HepG2 (cell line): ENCODE results near the gene SMG5. TPM values are rescaled to one million over a fixed set of nuclear protein-coding genes. Genes with fewer than 3 reads are reported as not detected.

Source experiments
- ATRX ChIP-seq: sonication (generic); formaldehyde crosslinking; IDR thresholded peaks from 2 replicates; pipeline ENCODE4 v1.4.0; 2020; ENCODE audit warnings: missing genetic modification reagents, borderline replicate concordance
- CAMTA2 ChIP-seq: sonication (generic); formaldehyde crosslinking; IDR thresholded peaks from 2 replicates; pipeline ENCODE4 v1.4.0; 2020; ENCODE audit warnings: mild to moderate bottlenecking, missing genetic modification reagents, borderline replicate concordance
- DMAP1 ChIP-seq: IDR thresholded peaks from 2 replicates; pipeline ENCODE4 v1.6.1; 2016
- EEA1 ChIP-seq: sonication (generic); formaldehyde crosslinking; IDR thresholded peaks from 2 replicates; pipeline ENCODE4 v1.5.1; 2020; ENCODE audit warnings: mild to moderate bottlenecking, missing genetic modification reagents, borderline replicate concordance
- FOXO4 ChIP-seq: sonication (generic); formaldehyde crosslinking; conservative IDR thresholded peaks from 2 replicates; pipeline ENCODE4 v1.8.1; 2023; ENCODE audit warnings: missing genetic modification reagents
- KAT8 ChIP-seq: IDR thresholded peaks from 2 replicates; pipeline ENCODE4 v1.6.1; 2016; ENCODE audit warnings: missing genetic modification reagents, missing compliant biosample characterization
- MAF1 ChIP-seq: sonication (generic); formaldehyde crosslinking; IDR thresholded peaks from 2 replicates; pipeline ENCODE4 v1.5.0; 2020; ENCODE audit warnings: missing genetic modification reagents, borderline replicate concordance
- MIXL1 ChIP-seq: IDR thresholded peaks from 2 replicates; pipeline ENCODE4 v1.6.1; 2016
- MXD3 ChIP-seq: IDR thresholded peaks from 2 replicates; pipeline ENCODE4 v1.6.1; 2016; ENCODE audit warnings: mild to moderate bottlenecking, missing biosample characterization, missing genetic modification reagents
- NAIF1 ChIP-seq: sonication (generic); formaldehyde crosslinking; IDR thresholded peaks from 2 replicates; pipeline ENCODE4 v1.5.0; 2020; ENCODE audit warnings: mild to moderate bottlenecking, missing genetic modification reagents, borderline replicate concordance
- REL ChIP-seq: sonication (generic); formaldehyde crosslinking; conservative IDR thresholded peaks from 2 replicates; pipeline ENCODE4 v1.8.0; 2022; ENCODE audit warnings: mild to moderate bottlenecking, missing genetic modification reagents, moderate library complexity
- SRSF9 ChIP-seq: fragments of 200-400 bp; formaldehyde crosslinking; IDR thresholded peaks from 2 replicates; pipeline ENCODE4 v1.6.1; 2018; ENCODE audit warnings: borderline replicate concordance, mild to moderate bottlenecking, low read depth, low read length; ENCODE audit not compliant: insufficient read depth, poor library complexity, severe bottlenecking
- TFE3 ChIP-seq: IDR thresholded peaks from 2 replicates; pipeline ENCODE4 v1.6.1; 2016
- ZKSCAN8 ChIP-seq: IDR thresholded peaks from 2 replicates; pipeline ENCODE4 v1.6.1; 2016; ENCODE audit warnings: borderline replicate concordance, missing genetic modification reagents, missing compliant biosample characterization
- ZNF20 ChIP-seq: sonication (generic); formaldehyde crosslinking; IDR thresholded peaks from 2 replicates; pipeline ENCODE4 v1.4.0; 2020; ENCODE audit warnings: mild to moderate bottlenecking, moderate library complexity, missing genetic modification reagents
- ZNF317 ChIP-seq: sonication (generic); formaldehyde crosslinking; IDR thresholded peaks from 2 replicates; pipeline ENCODE4 v1.5.0; 2020; ENCODE audit warnings: mild to moderate bottlenecking, missing genetic modification reagents
- ZNF609 ChIP-seq: sonication (generic); formaldehyde crosslinking; IDR thresholded peaks from 2 replicates; pipeline ENCODE4 v1.4.0; 2020; ENCODE audit warnings: mild to moderate bottlenecking, missing genetic modification reagents, borderline replicate concordance
- ZNF780A ChIP-seq: sonication (generic); formaldehyde crosslinking; IDR thresholded peaks from 2 replicates; pipeline ENCODE4 v1.8.0; 2022; ENCODE audit warnings: mild to moderate bottlenecking, missing genetic modification reagents, moderate library complexity
- ZUFSP ChIP-seq: sonication (generic); formaldehyde crosslinking; IDR thresholded peaks from 2 replicates; pipeline ENCODE4 v1.9.0; 2021; ENCODE audit warnings: missing genetic modification reagents, mild to moderate bottlenecking, borderline replicate concordance
- polyA plus RNA-seq, 8 experiments: library from polyadenylated mRNA; depleted of rRNA in 3 of 8; stranded (reverse) in 7 of 8; unstranded in 1 of 8; fragments of >200 nt; fragmentation: Illumina TruSeq in 4 of 8; extraction: Trizol in 4 of 8; gene quantifications; 2 replicates each; pipeline versions ENCODE4 v1.2.1 to v1.2.3, GENCODE V29; 2011 to 2016; ENCODE audit warnings: low read depth in 4 of 8, missing spikeins in 1 of 8, mixed read lengths in 1 of 8; ENCODE audit not compliant: insufficient read depth in 1 of 8
- total RNA-seq, 5 experiments: library from RNA; depleted of rRNA; stranded (reverse); fragments of >200 nt; fragmentation: Illumina TruSeq; extraction: Trizol; gene quantifications; 2 replicates each; pipeline ENCODE4 v1.2.3, GENCODE V29; 2016; ENCODE audit warnings: low read depth in 1 of 5

The SMG5 gene
- total and polyA plus RNA-seq, 2 of the 13 experiments (the other 11 are each of a cell fraction or from before 2014, with no cell fraction given): 50.5 to 84.0 TPM

GRCh38 chr1:156212833-156213643, 69.6 kb downstream of the SMG5 start, which contains the start of gene PMF1 (continued):
- TF ChIP-seq TFE3 (CRISPR knock-in tag) (no peak; the same call in 1 of the 2 replicates), MXD3 (CRISPR knock-in tag) (peak; percentile 86), REL (CRISPR knock-in tag) (0 out of 2 replicates have a peak, but pooled peaks have one; percentile 32), DMAP1 (CRISPR knock-in tag) (peak; percentile 96), NAIF1 (CRISPR knock-in tag) (0 out of 2 replicates have a peak, but pooled peaks have one; percentile 40), ZNF609 (CRISPR knock-in tag) (no peak), ZUFSP (CRISPR knock-in tag) (no peak), ATRX (CRISPR knock-in tag) (no peak), MAF1 (CRISPR knock-in tag) (no peak), CAMTA2 (CRISPR knock-in tag) (no peak), EEA1 (CRISPR knock-in tag) (peak; percentile 66; the same call in 1 of the 2 replicates), MIXL1 (CRISPR knock-in tag) (no peak), FOXO4 (CRISPR knock-in tag) (no peak), ZKSCAN8 (CRISPR knock-in tag) (no peak), SRSF9 (no peak), KAT8 (CRISPR knock-in tag) (peak; percentile 93), ZNF780A (CRISPR knock-in tag) (no peak), ZNF317 (CRISPR knock-in tag) (no peak), ZNF20 (CRISPR knock-in tag) (no peak)
